Measurements from ENCODE around the gene RPL28. TPM values are rescaled to one million over a fixed set of nuclear protein-coding genes. Genes with fewer than 3 reads are reported as not detected.

Gene RPL28
- total and polyA plus RNA-seq, 2 of the 13 experiments (the other 11 are each of a cell fraction or from before 2014, with no cell fraction given): 105 to 420 TPM

- TF ChIP-seq MAZ (IDR thresholded peaks at IDR 0.05; ENCODE audit: borderline replicate concordance, low read depth, low read length) (no peak), MAZ (CRISPR knock-in tag; IDR thresholded peaks at IDR 0.05; ENCODE audit: low read depth) (no peak), ZNF576 (CRISPR knock-in tag; IDR thresholded peaks at IDR 0.05) (no peak), HMGXB3 (CRISPR knock-in tag; IDR thresholded peaks at IDR 0.05; ENCODE audit: borderline replicate concordance) (no peak), ZNF513 (CRISPR knock-in tag; conservative IDR thresholded peaks at IDR 0.05) (no peak), ZNF414 (CRISPR knock-in tag; IDR thresholded peaks at IDR 0.05) (no peak), ZNF142 (CRISPR knock-in tag; IDR thresholded peaks at IDR 0.05) (no peak), CC2D1A (CRISPR knock-in tag; IDR thresholded peaks at IDR 0.05) (no peak), TOPORS (CRISPR knock-in tag; IDR thresholded peaks at IDR 0.05) (peak; percentile 52), ERF (CRISPR knock-in tag; IDR thresholded peaks at IDR 0.05) (no peak), PHF20 (CRISPR knock-in tag; IDR thresholded peaks at IDR 0.05) (peak; percentile 41; the same call in 1 of the 2 replicates), FOSL2 (CRISPR knock-in tag; IDR thresholded peaks at IDR 0.05) (no peak), ZNF780A (CRISPR knock-in tag; IDR thresholded peaks at IDR 0.05) (no peak), TMF1 (CRISPR knock-in tag; IDR thresholded peaks at IDR 0.05; ENCODE audit: low read depth) (no peak), RARG (CRISPR knock-in tag; IDR thresholded peaks at IDR 0.05; ENCODE audit: low read depth) (no peak), GATAD1 (CRISPR knock-in tag; IDR thresholded peaks at IDR 0.05) (no peak)
Measured at GRCh38 chr19:55384920-55385723, 610 bp upstream of the RPL28 start (continued).

Data from HepG2 (cell line).